WTC11 (cell line): ENCODE data around the gene PARP12. TPM values are rescaled to one million over a fixed set of nuclear protein-coding genes. Genes with fewer than 3 reads are reported as not detected.

ENCODE experiments used
- ATAC-seq: fragments of 200-7000 bp; cut with Tn5 transposase; 2 replicates; pipeline ENCODE4 v1.10.0; 2021; ENCODE audit warnings: mild to moderate bottlenecking, moderate library complexity
- CTCF ChIA-PET: fragments of 300-600 bp; sonication (Branson Sonifier 250); formaldehyde crosslinking; loops from one replicate; lab custom pipeline; 2021; ENCODE audit warnings: antibody characterized with exemption; lab: Charles Lee
- POLR2A ChIA-PET: fragments of 350-600 bp; sonication (Branson Sonifier 250); formaldehyde crosslinking; loops from one replicate; lab custom pipeline; 2021; ENCODE audit warnings: antibody characterized with exemption; lab: Charles Lee
- DNase-seq: peaks from one replicate; pipeline ENCODE4 v3.0.0; 2021; ENCODE audit warnings: low spot score
- H3K27ac Mint-ChIP-seq: 2 replicates; pipeline ENCODE4 v1.8.0; 2021; ENCODE audit warnings: mixed read lengths
- H3K27me3 Mint-ChIP-seq: 2 replicates; pipeline ENCODE4 v1.8.0; 2021; ENCODE audit warnings: low read depth, mild to moderate bottlenecking, moderate library complexity, mixed read lengths
- H3K36me3 Mint-ChIP-seq: 2 replicates; pipeline ENCODE4 v1.8.0; 2021; ENCODE audit warnings: mixed read lengths
- H3K4me1 Mint-ChIP-seq: 2 replicates; pipeline ENCODE4 v1.8.0; 2022; ENCODE audit warnings: mixed read lengths
- H3K4me3 Mint-ChIP-seq: 2 replicates; pipeline ENCODE4 v1.8.0; 2021; ENCODE audit warnings: mild to moderate bottlenecking, moderate library complexity, mixed read lengths
- H3K9me3 Mint-ChIP-seq: 2 replicates; pipeline ENCODE4 v1.8.0; 2021; ENCODE audit warnings: mixed read lengths
- AFF4 ChIP-seq: sonication (generic); formaldehyde crosslinking; IDR thresholded peaks from 2 replicates; pipeline ENCODE4 v1.8.1; 2023; ENCODE audit warnings: mild to moderate bottlenecking, missing genetic modification reagents, borderline replicate concordance
- AR ChIP-seq: fragments of 250-450 bp; sonication (Bioruptor Pico); IDR thresholded peaks from 2 replicates; pipeline ENCODE4 v1.9.0; 2021; ENCODE audit warnings: mild to moderate bottlenecking
- ATF2 ChIP-seq: sonication (generic); formaldehyde crosslinking; IDR thresholded peaks from 2 replicates; pipeline ENCODE4 v1.8.1; 2022; ENCODE audit warnings: low read depth, missing genetic modification reagents, borderline replicate concordance
- CREM ChIP-seq: sonication (generic); formaldehyde crosslinking; IDR thresholded peaks from 2 replicates; pipeline ENCODE4 v1.8.1; 2022; ENCODE audit warnings: mild to moderate bottlenecking, missing genetic modification reagents, moderate library complexity
- E2F5 ChIP-seq: sonication (generic); formaldehyde crosslinking; IDR thresholded peaks from 2 replicates; pipeline ENCODE4 v1.8.1; 2022; ENCODE audit warnings: mild to moderate bottlenecking, moderate library complexity, missing genetic modification reagents
- GTF2I ChIP-seq: fragments of 250-450 bp; sonication (Bioruptor Pico); conservative IDR thresholded peaks from 2 replicates; pipeline ENCODE4 v1.4.0; 2021; ENCODE audit warnings: mild to moderate bottlenecking
- IRF1 ChIP-seq: sonication (generic); formaldehyde crosslinking; IDR thresholded peaks from 2 replicates; pipeline ENCODE4 v1.8.0; 2023; ENCODE audit warnings: missing genetic modification reagents
- JUN ChIP-seq: sonication (generic); formaldehyde crosslinking; IDR thresholded peaks from 2 replicates; pipeline ENCODE4 v1.8.0; 2023; ENCODE audit warnings: mild to moderate bottlenecking, missing genetic modification reagents
- MXD4 ChIP-seq: fragments of 250-450 bp; sonication (Bioruptor Pico); IDR thresholded peaks from 2 replicates; pipeline ENCODE4 v1.8.0; 2021; ENCODE audit warnings: mild to moderate bottlenecking, moderate library complexity, borderline replicate concordance
- NFE2L1 ChIP-seq: sonication (generic); formaldehyde crosslinking; IDR thresholded peaks from 2 replicates; pipeline ENCODE4 v1.8.1; 2023; ENCODE audit warnings: missing genetic modification reagents
- NR2C2 ChIP-seq: sonication (generic); formaldehyde crosslinking; IDR thresholded peaks from 2 replicates; pipeline ENCODE4 v1.8.0; 2022; ENCODE audit warnings: mild to moderate bottlenecking, missing genetic modification reagents
- PRRX2 ChIP-seq: fragments of 250-450 bp; sonication (Bioruptor Pico); IDR thresholded peaks from 2 replicates; pipeline ENCODE4 v1.8.0; 2021; ENCODE audit warnings: mild to moderate bottlenecking
- SOX15 ChIP-seq: fragments of 250-450 bp; sonication (Bioruptor Pico); IDR thresholded peaks from 2 replicates; pipeline ENCODE4 v1.9.0; 2021; ENCODE audit warnings: mild to moderate bottlenecking
- ZBTB43 ChIP-seq: sonication (generic); formaldehyde crosslinking; IDR thresholded peaks from 2 replicates; pipeline ENCODE4 v1.8.1; 2023; ENCODE audit warnings: mild to moderate bottlenecking, missing genetic modification reagents
- ZNF317 ChIP-seq: sonication (generic); formaldehyde crosslinking; IDR thresholded peaks from 2 replicates; pipeline ENCODE4 v1.8.1; 2023; ENCODE audit warnings: low read depth, mild to moderate bottlenecking, moderate library complexity, missing genetic modification reagents, borderline replicate concordance
- total RNA-seq: library from RNA; stranded (reverse); gene quantifications from 3 replicates; pipeline ENCODE4 v1.2.3, GENCODE V29; 2021

The PARP12 gene
- total RNA-seq, 1 experiment from 2014 or later, result 9.1 TPM

- no peak for TF ChIP-seq AR (CRISPR knock-in tag)
- no peak for TF ChIP-seq IRF1 (CRISPR knock-in tag)
Observed at GRCh38 chr7:139989366-139990141, 73.2 kb downstream of the PARP12 start (continued).

- Mint-ChIP-seq H3K4me1 (peaks cover 15% of the 10 kb centered on the region), H3K36me3 (no peaks in the 10 kb centered on the region), H3K27me3 (no peaks in the 10 kb centered on the region; the same call in 1 of the 2 replicates), H3K9me3 (peaks cover 6% of the 10 kb centered on the region; the same call in 1 of the 2 replicates), H3K27ac (no peak overlapping the region), H3K4me3 (no peak overlapping the region)
- ChIA-PET POLR2A (interaction anchor here (0.6 kb wide), 1 partner anchor 38 kb away, joined by 3 read pairs; no protein-coding TSS in a partner anchor), CTCF (interaction anchor here (0.7 to 2.5 kb wide), 4 partner anchors 16 to 369 kb away, joined by 3 to 9 read pairs (median 4); no protein-coding TSS in a partner anchor)
- DNase-seq (no peak), ATAC-seq (no peak)
- TF ChIP-seq AFF4 (no peak), JUN (CRISPR knock-in tag) (no peak), NFE2L1 (CRISPR knock-in tag) (no peak), CREM (no peak), ATF2 (no peak), NR2C2 (CRISPR knock-in tag) (no peak), SOX15 (CRISPR knock-in tag) (no peak), ZNF317 (CRISPR knock-in tag) (no peak), GTF2I (CRISPR knock-in tag) (no peak), AR (CRISPR knock-in tag) (no peak), E2F5 (CRISPR knock-in tag) (no peak), ZBTB43 (CRISPR knock-in tag) (no peak), PRRX2 (CRISPR knock-in tag) (no peak), MXD4 (no peak)
Observed at GRCh38 chr7:139987691-139988516, 74.8 kb downstream of the PARP12 start.
